ENCODE data around the gene DDX59. TPM values are rescaled to one million over a fixed set of nuclear protein-coding genes. Genes with fewer than 3 reads are reported as not detected.
A peak's percentile ranks its signal among the peaks of the same experiment; 100 is the strongest.

DDX59 gene
- total RNA-seq, 3 donors from 2014 or later, result 17.7 to 28.5 (median 26.2) TPM

- Histone ChIP-seq H3K36me3 (ENCODE audit: low read depth) (no peaks in the 10 kb centered on the region), H3K4me3 (peak within 1 kb of the TSS; percentile 9), H3K9me3 (no peaks in the 10 kb centered on the region), H3K4me1 (ENCODE audit: low read depth) (peaks cover 14% of the 10 kb centered on the region)
- ATAC-seq (peak; percentile 100), DNase-seq (peak; percentile 95 to 96 (median 96))
- no peak for TF ChIP-seq CTCF (IDR thresholded peaks at IDR 0.05)
- intact Hi-C loops (cut with DNase I, micrococcal nuclease), result loop anchor here (5.0 to 10.0 kb wide), 2 partner anchors 182 to 184 kb away; no protein-coding TSS in a partner anchor
Measured at GRCh38 chr1:200620273-200621131, 49.2 kb downstream of the DDX59 start, which contains the start of gene KIF14. KIF14 (minus strand) TSS chr1:200620751; CDS start chr1:200618723, 2,028 bp downstream.

GRCh38 chr1:200619894-200620272 lies 49.8 kb downstream of the DDX59 start:
- DNase-seq (no peak), ATAC-seq (no peak)
- intact Hi-C loops (cut with DNase I, micrococcal nuclease), result loop anchor here (5.0 to 10.0 kb wide), 2 partner anchors 182 to 185 kb away; no protein-coding TSS in a partner anchor
- Histone ChIP-seq H3K4me1 (ENCODE audit: low read depth) (peaks cover 14% of the 10 kb centered on the region), H3K4me3 (no peak overlapping the region), H3K36me3 (ENCODE audit: low read depth) (no peaks in the 10 kb centered on the region), H3K9me3 (no peaks in the 10 kb centered on the region)
- no peak for TF ChIP-seq CTCF (IDR thresholded peaks at IDR 0.05)

- intact Hi-C loops (cut with DNase I, micrococcal nuclease), result no loop called here
- TF ChIP-seq CTCF (IDR thresholded peaks at IDR 0.05), result no peak
- H3K4me3 ChIP-seq, result no peak overlapping the region
- no peaks in the 10 kb centered on the region for H3K36me3 ChIP-seq (ENCODE audit: low read depth)
- no peak for DNase-seq
- H3K9me3 ChIP-seq, result no peaks in the 10 kb centered on the region
- no peak for ATAC-seq
- H3K4me1 ChIP-seq (ENCODE audit: low read depth), result no peaks in the 10 kb centered on the region
Measured at GRCh38 chr1:200610846-200611245, 58.9 kb downstream of the DDX59 start.

GRCh38 chr1:200602632-200603031 lies 67.1 kb downstream of the DDX59 start:
- ATAC-seq, result no peak
- TF ChIP-seq CTCF (IDR thresholded peaks at IDR 0.05), result no peak

More at GRCh38 chr1:200602632-200603031, 67.1 kb downstream of the DDX59 start:
- intact Hi-C loops (cut with DNase I, micrococcal nuclease), result no loop called here
- DNase-seq, result no peak
- Histone ChIP-seq H3K4me1 (ENCODE audit: low read depth) (no peaks in the 10 kb centered on the region), H3K36me3 (ENCODE audit: low read depth) (no peaks in the 10 kb centered on the region), H3K4me3 (no peak overlapping the region), H3K9me3 (no peaks in the 10 kb centered on the region)

Other genes starting within 250 kb of the DDX59 start
- 1 to 10 TPM in 1 of 3 donors, under 1 TPM in 2; 0.60 to 3.0 (median 0.81) TPM for gene KIF14, start 49.2 kb downstream of the DDX59 start, total RNA-seq
- 10 to 100 TPM in 1 of 3 donors, 1 to 10 TPM in 2; 5.0 to 34.0 (median 7.1) TPM for gene CAMSAP2, start 69.0 kb upstream of the DDX59 start, total RNA-seq
- gene GPR25, start 203.1 kb upstream of the DDX59 start, total RNA-seq, result not detected
- gene INAVA, start 225.0 kb upstream of the DDX59 start, total RNA-seq, result 100 to 1,000 TPM in 2 of 3 donors, 10 to 100 TPM in 1; 82.0 to 238 (median 171) TPM